ENCODE data around the gene GJC1.
"Not testable (repeated sequence)": the region's sequence is repeated elsewhere in the genome, so short reads cannot be mapped to it uniquely, and the experiment has no call there.

GJC1 gene

GRCh38 chr17:44812263-44812662 lies 17.8 kb downstream of the GJC1 start:
- Histone ChIP-seq H4K20me1 (ENCODE audit: low read depth, low read length) (peaks cover 5% of the 10 kb centered on the region; the same call in 1 of the 2 replicates), H2AFZ (ENCODE audit: low read depth, low read length, severe bottlenecking) (no peak overlapping the region), H3K27ac (ENCODE audit: low read depth, low read length) (no peak overlapping the region), H3K4me3 (ENCODE audit: insufficient read depth, low read length, poor library complexity, severe bottlenecking) (no peak overlapping the region), H3K9me3 (ENCODE audit: insufficient read depth, low read length) (no peaks in the 10 kb centered on the region), H3K79me2 (ENCODE audit: insufficient read depth, low read length) (peaks cover 80% of the 10 kb centered on the region), H3K27me3 (ENCODE audit: low read length) (no peaks in the 10 kb centered on the region), H3K9me2 (replicated peaks; ENCODE audit: insufficient read depth, low read length) (no peaks in the 10 kb centered on the region), H3K36me3 (ENCODE audit: low read length) (no peaks in the 10 kb centered on the region), H3F3A (ENCODE audit: insufficient read depth) (0 out of 2 replicates have a peak, but pooled peaks cover 3% of the 10 kb centered on the region), H3K4me2 (ENCODE audit: low read depth, low read length, poor library complexity, severe bottlenecking) (no peak overlapping the region), H3K9ac (ENCODE audit: low read length) (no peak overlapping the region)
- TF ChIP-seq CTCF (IDR thresholded peaks at IDR 0.05; ENCODE audit: insufficient read depth, low read length, poor library complexity, severe bottlenecking) (no peak), EZH2phosphoT487 (conservative IDR thresholded peaks at IDR 0.05; ENCODE audit: low read length) (no peak)

GRCh38 chr17:44808656-44809388 lies 21.3 kb downstream of the GJC1 start:
- peaks cover 53% of the 10 kb centered on the region for H3K79me2 ChIP-seq (ENCODE audit: insufficient read depth, low read length)
- H3K4me3 ChIP-seq (ENCODE audit: insufficient read depth, low read length, poor library complexity, severe bottlenecking); H2AFZ ChIP-seq (ENCODE audit: low read depth, low read length, severe bottlenecking); H3K9me3 ChIP-seq (ENCODE audit: insufficient read depth, low read length); H3K9me2 ChIP-seq (replicated peaks; ENCODE audit: insufficient read depth, low read length); H3K36me3 ChIP-seq (ENCODE audit: low read length); H3K4me2 ChIP-seq (ENCODE audit: low read depth, low read length, poor library complexity, severe bottlenecking); H4K20me1 ChIP-seq (ENCODE audit: low read depth, low read length); H3F3A ChIP-seq (ENCODE audit: insufficient read depth); H3K27me3 ChIP-seq (ENCODE audit: low read length); H3K9ac ChIP-seq (ENCODE audit: low read length); H3K27ac ChIP-seq (ENCODE audit: low read depth, low read length): not testable (repeated sequence)

GRCh38 chr17:44808156-44808555 lies 21.9 kb downstream of the GJC1 start:
- TF ChIP-seq EZH2phosphoT487 (conservative IDR thresholded peaks at IDR 0.05; ENCODE audit: low read length): no peak
- TF ChIP-seq CTCF (IDR thresholded peaks at IDR 0.05; ENCODE audit: insufficient read depth, low read length, poor library complexity, severe bottlenecking): no peak
- Histone ChIP-seq H3K9ac (ENCODE audit: low read length) (no peak overlapping the region), H3K9me2 (replicated peaks; ENCODE audit: insufficient read depth, low read length) (no peaks in the 10 kb centered on the region), H3K9me3 (ENCODE audit: insufficient read depth, low read length) (no peaks in the 10 kb centered on the region), H3K4me3 (ENCODE audit: insufficient read depth, low read length, poor library complexity, severe bottlenecking) (no peak overlapping the region), H3K79me2 (ENCODE audit: insufficient read depth, low read length) (peaks cover 46% of the 10 kb centered on the region), H4K20me1 (ENCODE audit: low read depth, low read length) (no peaks in the 10 kb centered on the region; the same call in 1 of the 2 replicates), H3K36me3 (ENCODE audit: low read length) (peaks cover 12% of the 10 kb centered on the region), H3K27ac (ENCODE audit: low read depth, low read length) (no peak overlapping the region), H3K27me3 (ENCODE audit: low read length) (no peaks in the 10 kb centered on the region), H3F3A (ENCODE audit: insufficient read depth) (0 out of 2 replicates have a peak, but pooled peaks cover 3% of the 10 kb centered on the region), H3K4me2 (ENCODE audit: low read depth, low read length, poor library complexity, severe bottlenecking) (no peak overlapping the region), H2AFZ (ENCODE audit: low read depth, low read length, severe bottlenecking) (no peak overlapping the region)

GRCh38 chr17:44807817-44808155 lies 22.3 kb downstream of the GJC1 start:
- H3K27me3 ChIP-seq (ENCODE audit: low read length): no peaks in the 10 kb centered on the region
- H3K4me2 ChIP-seq (ENCODE audit: low read depth, low read length, poor library complexity, severe bottlenecking): no peak overlapping the region
- no peak overlapping the region for H3K9ac ChIP-seq (ENCODE audit: low read length)
- H3F3A ChIP-seq (ENCODE audit: insufficient read depth): 0 out of 2 replicates have a peak, but pooled peaks cover 3% of the 10 kb centered on the region
- H3K9me3 ChIP-seq (ENCODE audit: insufficient read depth, low read length): no peaks in the 10 kb centered on the region
- H3K79me2 ChIP-seq (ENCODE audit: insufficient read depth, low read length): peaks cover 43% of the 10 kb centered on the region
- H4K20me1 ChIP-seq (ENCODE audit: low read depth, low read length): no peaks in the 10 kb centered on the region; the same call in 1 of the 2 replicates
- H3K27ac ChIP-seq (ENCODE audit: low read depth, low read length): no peak overlapping the region
- no peak overlapping the region for H3K4me3 ChIP-seq (ENCODE audit: insufficient read depth, low read length, poor library complexity, severe bottlenecking)
- TF ChIP-seq CTCF (IDR thresholded peaks at IDR 0.05; ENCODE audit: insufficient read depth, low read length, poor library complexity, severe bottlenecking) (no peak), EZH2phosphoT487 (conservative IDR thresholded peaks at IDR 0.05; ENCODE audit: low read length) (no peak)
- no peak overlapping the region for H2AFZ ChIP-seq (ENCODE audit: low read depth, low read length, severe bottlenecking)
- no peaks in the 10 kb centered on the region for H3K9me2 ChIP-seq (replicated peaks; ENCODE audit: insufficient read depth, low read length)
- peaks cover 12% of the 10 kb centered on the region for H3K36me3 ChIP-seq (ENCODE audit: low read length)
